RWPE2 (cell line): Measurements from ENCODE around the gene JUN.

Experiments used
- ATAC-seq: fragments of 200-7000 bp; cut with Tn5 transposase; 3 replicates; pipeline ENCODE4 v1.9.1; 2021; ENCODE audit warnings: low read depth
- DNase-seq: peaks from one replicate; pipeline ENCODE4 v3.0.0-alpha.2; 2020; ENCODE audit warnings: low spot score
- H3K27ac ChIP-seq: fragments of 450-650 bp; 2 replicates; pipeline ENCODE4 v1.5.1; 2017; ENCODE audit warnings: mild to moderate bottlenecking; ENCODE audit not compliant: poor library complexity, severe bottlenecking
- H3K27me3 ChIP-seq: fragments of 250-450 bp; sonication (Bioruptor Pico); 2 replicates; pipeline ENCODE4 v1.5.1; 2021; ENCODE audit warnings: mild to moderate bottlenecking, moderate library complexity; ENCODE audit not compliant: insufficient read depth, poor library complexity, severe bottlenecking
- H3K36me3 ChIP-seq: fragments of 250-450 bp; sonication (Bioruptor Pico); 2 replicates; pipeline ENCODE4 v1.5.1; 2020; ENCODE audit warnings: low read depth, mild to moderate bottlenecking, moderate library complexity
- H3K4me1 ChIP-seq: fragments of 250-450 bp; sonication (Bioruptor Pico); 2 replicates; pipeline ENCODE4 v1.5.1; 2021; ENCODE audit warnings: mild to moderate bottlenecking, moderate library complexity; ENCODE audit not compliant: insufficient read depth, poor library complexity, severe bottlenecking
- H3K4me3 ChIP-seq: fragments of 250-450 bp; sonication (Bioruptor Pico); 2 replicates; pipeline ENCODE4 v1.5.1; 2021; ENCODE audit warnings: mild to moderate bottlenecking, moderate library complexity; ENCODE audit not compliant: severe bottlenecking
- H3K9me3 ChIP-seq: fragments of 250-450 bp; sonication (Bioruptor Pico); 2 replicates; pipeline ENCODE4 v1.5.1; 2021; ENCODE audit warnings: mild to moderate bottlenecking, moderate library complexity; ENCODE audit not compliant: severe bottlenecking
- TF ChIP-seq, protein P1 (sequence below): fragments of 450-650 bp; IDR thresholded peaks from one replicate; pipeline ENCODE4 v1.5.1; 2017; ENCODE audit warnings: mild to moderate bottlenecking, moderate library complexity; ENCODE audit not compliant: poor library complexity, severe bottlenecking

JUN gene

DNA sequence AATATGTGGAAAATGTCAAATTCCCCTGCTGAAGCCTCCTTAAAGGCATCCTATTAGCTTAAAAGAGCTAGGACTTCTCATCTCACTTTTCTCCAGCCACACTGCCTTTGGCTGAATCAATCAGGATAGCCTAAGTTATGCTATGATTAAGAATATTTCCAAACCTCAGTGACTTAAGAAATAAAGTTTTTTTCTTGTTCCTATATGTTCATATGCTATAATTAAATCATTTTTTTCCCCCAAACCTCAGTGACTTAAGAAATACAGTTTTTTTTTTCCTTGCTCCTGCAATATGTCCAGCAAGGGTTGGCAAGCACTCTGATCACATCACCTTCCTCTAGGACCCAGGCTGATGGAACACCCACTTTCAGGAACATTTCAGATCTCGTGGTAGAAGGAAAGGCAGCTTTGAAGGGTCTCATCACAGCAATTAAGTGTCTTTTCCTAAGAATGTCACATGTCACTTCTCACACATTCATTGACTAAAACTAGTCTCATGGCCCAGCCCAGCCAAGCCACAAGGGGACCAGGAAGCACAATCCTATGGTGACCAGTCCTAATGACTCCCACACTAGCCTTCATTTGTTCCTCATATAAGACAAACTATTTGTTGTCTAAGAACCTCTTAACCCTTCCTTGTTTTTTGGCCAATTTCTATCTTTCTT is 6.3 kb upstream of the JUN start:
- DNase-seq = no peak
- Histone ChIP-seq H3K27ac (peak overlapping the region; percentile 4), H3K4me1 (peaks cover 6% of the 10 kb centered on the region), H3K27me3 (no peaks in the 10 kb centered on the region), H3K4me3 (no peak overlapping the region), H3K36me3 (no peaks in the 10 kb centered on the region), H3K9me3 (peaks cover 2% of the 10 kb centered on the region)
- ATAC-seq = no peak
- TF ChIP-seq, protein P1, sequence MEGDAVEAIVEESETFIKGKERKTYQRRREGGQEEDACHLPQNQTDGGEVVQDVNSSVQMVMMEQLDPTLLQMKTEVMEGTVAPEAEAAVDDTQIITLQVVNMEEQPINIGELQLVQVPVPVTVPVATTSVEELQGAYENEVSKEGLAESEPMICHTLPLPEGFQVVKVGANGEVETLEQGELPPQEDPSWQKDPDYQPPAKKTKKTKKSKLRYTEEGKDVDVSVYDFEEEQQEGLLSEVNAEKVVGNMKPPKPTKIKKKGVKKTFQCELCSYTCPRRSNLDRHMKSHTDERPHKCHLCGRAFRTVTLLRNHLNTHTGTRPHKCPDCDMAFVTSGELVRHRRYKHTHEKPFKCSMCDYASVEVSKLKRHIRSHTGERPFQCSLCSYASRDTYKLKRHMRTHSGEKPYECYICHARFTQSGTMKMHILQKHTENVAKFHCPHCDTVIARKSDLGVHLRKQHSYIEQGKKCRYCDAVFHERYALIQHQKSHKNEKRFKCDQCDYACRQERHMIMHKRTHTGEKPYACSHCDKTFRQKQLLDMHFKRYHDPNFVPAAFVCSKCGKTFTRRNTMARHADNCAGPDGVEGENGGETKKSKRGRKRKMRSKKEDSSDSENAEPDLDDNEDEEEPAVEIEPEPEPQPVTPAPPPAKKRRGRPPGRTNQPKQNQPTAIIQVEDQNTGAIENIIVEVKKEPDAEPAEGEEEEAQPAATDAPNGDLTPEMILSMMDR = no peak

DNA sequence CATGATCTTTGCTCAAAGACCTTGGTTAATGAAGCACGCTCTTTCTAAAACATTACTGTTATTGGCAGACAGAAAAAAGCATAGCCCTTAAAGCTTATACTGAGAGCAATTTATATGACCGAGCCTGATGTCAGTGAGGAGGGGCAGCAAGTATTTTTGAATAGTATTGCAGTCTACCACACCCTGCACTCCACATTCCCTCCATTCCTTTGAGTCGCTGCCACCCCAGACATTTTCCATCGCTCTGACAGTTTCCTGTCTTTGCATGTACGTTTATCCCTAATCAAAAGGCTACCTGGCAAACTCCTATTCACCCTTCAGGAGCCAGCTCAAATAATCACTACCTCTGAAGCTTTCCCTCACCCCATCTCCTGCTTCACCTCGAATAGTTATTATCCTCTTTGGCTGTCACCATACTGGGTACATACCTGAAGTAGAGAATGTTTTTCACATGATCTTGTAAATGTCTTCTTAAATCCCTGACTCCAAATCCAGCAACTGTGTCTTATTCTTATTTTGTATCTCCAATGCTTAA is 5.5 kb upstream of the JUN start:
- no peak for ATAC-seq

DNA sequence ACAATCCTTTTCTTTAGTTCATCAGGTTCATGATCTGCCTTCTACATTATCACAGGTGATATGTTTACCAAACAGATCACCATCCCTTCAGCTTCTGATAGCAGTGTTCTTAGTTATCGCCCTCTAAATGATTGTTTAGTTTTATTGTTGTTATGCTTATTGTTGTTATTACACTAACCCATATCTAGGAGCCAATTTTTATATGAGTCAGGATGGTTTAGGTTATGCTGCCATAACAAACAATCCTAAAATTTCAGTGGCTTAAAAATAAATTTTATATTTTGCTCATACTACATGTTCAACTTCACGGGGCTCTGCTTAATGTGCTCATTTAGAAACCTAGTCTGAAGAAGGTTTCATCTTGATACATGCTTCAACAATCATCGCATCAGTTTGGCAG is 4.4 kb upstream of the JUN start:
- ATAC-seq = no peak
- no peaks in the 10 kb centered on the region for H3K27me3 ChIP-seq
- peaks cover 3% of the 10 kb centered on the region for H3K36me3 ChIP-seq
- peaks cover 6% of the 10 kb centered on the region for H3K4me1 ChIP-seq
- H3K9me3 ChIP-seq = peaks cover 2% of the 10 kb centered on the region
- TF ChIP-seq, protein P1 = no peak
- no peak overlapping the region for H3K27ac ChIP-seq
- H3K4me3 ChIP-seq = no peak overlapping the region
- no peak for DNase-seq

More for the DNA sequence above, 5.5 kb upstream of the JUN start:
- Histone ChIP-seq H3K9me3 (peaks cover 2% of the 10 kb centered on the region), H3K27me3 (no peaks in the 10 kb centered on the region), H3K27ac (peak overlapping the region; percentile 4), H3K4me1 (peaks cover 6% of the 10 kb centered on the region), H3K4me3 (no peak overlapping the region), H3K36me3 (no peaks in the 10 kb centered on the region)
- DNase-seq = no peak
- TF ChIP-seq, protein P1 = no peak

DNA sequence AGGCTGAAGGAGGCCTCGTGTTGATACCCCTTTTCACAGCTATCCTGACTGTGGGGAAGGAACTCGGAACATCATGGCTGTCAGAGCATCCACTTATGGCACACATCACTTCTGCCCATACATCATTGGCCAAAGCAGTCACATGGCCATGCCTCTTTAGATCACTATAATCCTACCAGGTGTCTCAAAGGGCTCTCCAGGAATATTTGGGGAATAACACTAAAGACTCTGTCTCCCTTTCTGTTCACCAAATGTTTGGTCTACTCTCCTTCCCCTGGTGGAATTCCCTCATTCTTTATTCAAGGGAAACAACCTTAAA is 3.0 kb upstream of the JUN start:
- DNase-seq (no peak), ATAC-seq (no peak)

More for the DNA sequence above, 3.0 kb upstream of the JUN start:
- H3K36me3 ChIP-seq = peaks cover 17% of the 10 kb centered on the region
- H3K9me3 ChIP-seq = peaks cover 2% of the 10 kb centered on the region
- no peak overlapping the region for H3K4me3 ChIP-seq
- TF ChIP-seq, protein P1 = no peak
- no peaks in the 10 kb centered on the region for H3K27me3 ChIP-seq
- peak overlapping the region; percentile 95 for H3K27ac ChIP-seq
- H3K4me1 ChIP-seq = peaks cover 6% of the 10 kb centered on the region
